Left ventricle myocardium superior (tissue), 1 donor: ENCODE data around the gene IZUMO4. TPM values are rescaled to one million over a fixed set of nuclear protein-coding genes. Genes with fewer than 3 reads are reported as not detected.

Experiments used
- ATAC-seq: fragments of 200-7000 bp; cut with Tn5 transposase; one replicate; pipeline ENCODE4 v1.9.1; 2020; ENCODE audit warnings: mild to moderate bottlenecking, moderate library complexity
- DNase-seq: peaks from one replicate; pipeline ENCODE4 v3.0.0-alpha.2; 2020
- intact Hi-C: fragments of 100-400 bp; cut with micrococcal nuclease; formaldehyde crosslinking; loops from one replicate; pipeline ENCODE4 v1.11.0; 2022
- long read RNA-seq: library from polyadenylated mRNA; unstranded; transcript quantifications from one replicate; pipeline ENCODE4 v2.0.0, GENCODE V29; 2021
- total RNA-seq: library from RNA; stranded (reverse); fragmentation: NEBNext Ultra II Directional; extraction: Animal tissue kit (Norgen Biotek cat#: 25700); gene quantifications from one replicate; pipeline ENCODE4 v1.2.1, GENCODE V29; 2021
- donor health status: DM: no; HTN: yes; CAD: no; lungs with severe emphysema.

IZUMO4 gene
- total RNA-seq, result 1.9 TPM
- long read RNA-seq, partial matches to known transcripts, result 0 of 1 reads
- long read RNA-seq, other reads (novel, unspliced or antisense), result 0 of 1 reads

GRCh38 chr19:2096480-2097202 is at the start of gene IZUMO4:
Gene IZUMO4, plus strand, starts transcription at chr19:2096915. Its CDS starts 31 bp downstream, at chr19:2096946.
- peak; percentile 90 for ATAC-seq
- DNase-seq, result peak; percentile 100
- intact Hi-C loops, result no loop called here

GRCh38 chr19:2047076-2047448 is 49.7 kb upstream of the IZUMO4 start:
- intact Hi-C loops, result no loop called here
- no peak for DNase-seq
- no peak for ATAC-seq

- peak; percentile 73 for DNase-seq
- intact Hi-C loops, result no loop called here
- ATAC-seq, result no peak
Observed at GRCh38 chr19:2047449-2048103, 49.1 kb upstream of the IZUMO4 start.

- intact Hi-C loops, result no loop called here
- DNase-seq (peak; percentile 29), ATAC-seq (no peak)
Observed at GRCh38 chr19:2048104-2048958, 48.4 kb upstream of the IZUMO4 start.

GRCh38 chr19:2048959-2049740 is 47.6 kb upstream of the IZUMO4 start:
- intact Hi-C loops, result no loop called here
- DNase-seq (peak; percentile 64), ATAC-seq (peak; percentile 4)

GRCh38 chr19:2049741-2050348 is 46.9 kb upstream of the IZUMO4 start:
- peak; percentile 88 for DNase-seq
- intact Hi-C loops, result no loop called here
- ATAC-seq, result peak; percentile 72

GRCh38 chr19:2050349-2050990 is 46.2 kb upstream of the IZUMO4 start:
- ATAC-seq (peak; percentile 1), DNase-seq (peak; percentile 58)
- intact Hi-C loops, result no loop called here

GRCh38 chr19:2050991-2051772 is 45.5 kb upstream of the IZUMO4 start, which contains the start of gene MKNK2:
Gene MKNK2, minus strand, starts transcription at chr19:2051244. Its CDS starts 393 bp downstream, at chr19:2050851.
- ATAC-seq, result peak; percentile 69
- DNase-seq, result peak; percentile 98
- intact Hi-C loops, result no loop called here

GRCh38 chr19:2051773-2052704 is 44.7 kb upstream of the IZUMO4 start:
- ATAC-seq, result no peak
- peak; percentile 77 for DNase-seq
- intact Hi-C loops, result no loop called here

GRCh38 chr19:2053601-2054389 is 42.9 kb upstream of the IZUMO4 start:
- ATAC-seq (peak; percentile 9), DNase-seq (peak; percentile 90)
- intact Hi-C loops, result no loop called here

GRCh38 chr19:2054763-2055162 is 42.0 kb upstream of the IZUMO4 start:
- ATAC-seq, result no peak
- intact Hi-C loops, result no loop called here
- DNase-seq, result no peak

- DNase-seq, result peak; percentile 74
Observed at GRCh38 chr19:2055931-2056836, 40.5 kb upstream of the IZUMO4 start.

GRCh38 chr19:2056837-2057192 is 39.9 kb upstream of the IZUMO4 start:
- peak; percentile 47 for DNase-seq
- ATAC-seq, result no peak
- intact Hi-C loops, result no loop called here

More at GRCh38 chr19:2055931-2056836, 40.5 kb upstream of the IZUMO4 start:
- intact Hi-C loops, result no loop called here
- ATAC-seq, result peak; percentile 45
